NB4 (cell line): ENCODE results near the gene COG5.

Source experiments
- DNase-seq: peaks from one replicate; pipeline ENCODE4 v3.0.0; 2010; ENCODE audit warnings: low read depth
- H3K4me3 ChIP-seq: one replicate; pipeline ENCODE4 v1.5.1; 2011; ENCODE audit warnings: mild to moderate bottlenecking, low read depth, low read length, moderate library complexity
- CTCF ChIP-seq: IDR thresholded peaks from one replicate; pipeline ENCODE4 v1.5.1; 2012; ENCODE audit warnings: low read depth, low read length
- MYC ChIP-seq: IDR thresholded peaks from 2 replicates; pipeline ENCODE4 v1.6.1; 2011; ENCODE audit warnings: low read depth, low read length
- POLR2A ChIP-seq: IDR thresholded peaks from 2 replicates; pipeline ENCODE4 v1.6.1; 2011; ENCODE audit warnings: mild to moderate bottlenecking; ENCODE audit not compliant: insufficient read length; ENCODE audit errors: extremely low read depth
- TF ChIP-seq, protein P1 (sequence below): IDR thresholded peaks from 2 replicates; pipeline ENCODE4 v1.6.1; 2011; ENCODE audit warnings: low read depth, low read length

Gene COG5

DNA sequence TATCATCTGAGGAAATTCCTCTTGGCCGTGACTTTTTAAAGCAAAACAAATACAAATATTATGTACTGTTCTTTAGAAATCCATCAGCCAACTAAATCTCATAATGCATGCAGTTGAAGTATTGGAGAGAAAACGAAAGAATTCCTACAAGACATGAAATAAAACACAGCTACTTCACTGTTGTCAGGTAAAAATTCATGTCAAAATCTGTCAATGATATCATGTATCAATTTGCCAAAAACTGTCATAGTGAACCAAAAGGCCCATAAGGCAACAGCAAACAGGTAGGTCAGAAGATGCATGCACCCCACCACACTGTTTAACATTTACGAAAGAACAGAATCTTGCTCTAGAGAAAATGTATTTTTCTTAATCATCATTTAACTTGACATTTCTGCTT lies 91.6 kb downstream of the COG5 start:
- no peak for TF ChIP-seq MYC
- no peak for TF ChIP-seq POLR2A
- TF ChIP-seq, protein P1, sequence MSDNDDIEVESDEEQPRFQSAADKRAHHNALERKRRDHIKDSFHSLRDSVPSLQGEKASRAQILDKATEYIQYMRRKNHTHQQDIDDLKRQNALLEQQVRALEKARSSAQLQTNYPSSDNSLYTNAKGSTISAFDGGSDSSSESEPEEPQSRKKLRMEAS, result no peak
- no peak for TF ChIP-seq CTCF
- no peak for DNase-seq
- H3K4me3 ChIP-seq, result no peak overlapping the region

DNA sequence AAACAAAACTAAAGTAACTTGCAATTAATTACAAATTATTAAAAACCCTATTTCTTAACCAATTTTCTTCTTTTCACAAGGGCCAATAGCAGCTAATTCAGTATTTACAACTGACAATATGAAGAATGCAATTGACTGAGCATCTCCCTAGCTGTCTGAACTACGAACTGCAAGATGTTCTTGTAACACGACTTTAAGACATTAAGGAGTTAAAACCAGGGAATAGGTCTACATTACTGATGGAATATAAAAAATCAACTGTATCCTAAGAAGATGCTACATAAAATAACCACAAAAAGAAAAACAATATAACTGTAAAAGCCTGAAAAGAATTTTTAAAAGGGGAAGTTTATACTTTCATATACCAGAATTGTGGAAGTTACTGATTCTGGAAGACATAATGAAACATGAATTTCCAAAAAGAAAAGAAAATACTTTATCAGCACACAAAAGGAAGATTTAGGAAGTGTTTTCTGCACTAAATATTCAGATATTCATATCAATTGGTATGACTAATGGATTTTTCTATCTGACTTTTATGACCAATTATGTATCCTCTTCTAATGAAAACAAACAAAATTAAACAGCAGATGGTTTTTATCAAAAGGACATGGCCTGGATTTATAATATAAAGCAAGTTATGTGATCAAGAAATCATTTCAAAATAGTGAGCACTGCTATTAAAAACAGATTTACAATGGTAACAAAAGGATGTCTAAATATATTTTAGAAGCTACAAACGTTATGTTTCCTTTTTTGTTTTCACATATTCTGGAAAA lies 92.2 kb downstream of the COG5 start:
- H3K4me3 ChIP-seq, result no peak overlapping the region
- TF ChIP-seq CTCF, result no peak
- no peak for TF ChIP-seq POLR2A
- TF ChIP-seq, protein P1, result no peak
- TF ChIP-seq MYC, result no peak
- no peak for DNase-seq

GRCh38 chr7:107469929-107470328 lies 93.8 kb downstream of the COG5 start, which contains the start of gene GPR22:
GPR22 (plus strand) TSS chr7:107470057; CDS start chr7:107474061, 4,004 bp downstream.
- DNase-seq, result no peak
- TF ChIP-seq, protein P1, result no peak
- TF ChIP-seq POLR2A (no peak), MYC (no peak), CTCF (no peak)
- no peak within 1 kb of the TSS for H3K4me3 ChIP-seq

DNA sequence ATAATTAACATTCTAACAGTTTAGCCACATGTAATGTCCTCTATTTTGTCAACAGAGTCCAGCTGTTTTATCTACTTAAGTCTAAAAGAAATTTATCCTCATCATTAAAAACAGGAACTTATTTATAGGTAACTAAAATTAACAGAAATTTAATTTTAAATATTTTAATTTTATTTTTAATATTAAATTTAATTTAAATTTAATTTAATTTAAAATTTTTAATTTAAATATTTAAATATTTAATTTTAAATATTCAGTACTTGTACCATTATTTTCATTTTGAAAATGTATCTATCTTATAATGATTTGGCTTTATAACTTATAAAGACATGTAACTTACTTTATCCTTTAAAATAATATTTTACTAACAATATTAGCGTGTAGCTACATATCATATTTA lies 94.9 kb downstream of the COG5 start:
- TF ChIP-seq CTCF, result no peak
- TF ChIP-seq, protein P1, result no peak
- TF ChIP-seq MYC, result no peak
- no peak for TF ChIP-seq POLR2A
- no peak for DNase-seq
- H3K4me3 ChIP-seq, result no peak overlapping the region

DNA sequence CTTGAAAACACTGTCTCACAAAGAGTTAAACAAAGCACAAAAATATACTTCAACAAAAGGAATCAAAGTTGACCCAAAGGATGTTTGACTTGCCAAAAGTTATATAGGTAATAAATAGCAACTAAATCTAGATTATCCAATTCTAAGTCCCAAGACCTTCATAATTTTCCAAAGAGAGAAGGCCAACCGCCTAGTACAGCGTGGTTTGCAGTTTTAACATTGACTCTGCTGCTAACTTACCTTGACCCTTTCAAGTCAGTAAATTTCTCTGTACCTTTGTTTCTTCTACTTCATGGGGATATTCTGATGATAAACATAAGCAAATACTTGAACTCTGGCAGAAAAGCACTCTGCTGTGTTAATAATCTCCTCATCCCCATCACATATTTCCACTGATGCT lies 95.7 kb downstream of the COG5 start:
- DNase-seq, result no peak
- H3K4me3 ChIP-seq, result no peak overlapping the region
- TF ChIP-seq CTCF (no peak), MYC (no peak), POLR2A (no peak)
- TF ChIP-seq, protein P1, result no peak
